ENCODE measurements around the gene APOE.

The APOE gene

GRCh38 chr19:44865196-44865767, 40.3 kb upstream of the APOE start:
- TF ChIP-seq POLR2AphosphoS5 (IDR thresholded peaks at IDR 0.05; ENCODE audit: low read depth, low read length) (no peak), TAF1 (IDR thresholded peaks at IDR 0.05; ENCODE audit: borderline replicate concordance, insufficient read depth, low read length) (no peak), FOXP2 (optimal IDR thresholded peaks at IDR 0.05; ENCODE audit: borderline replicate concordance, extremely low read depth, extremely low read length, insufficient read depth) (no peak), SIN3A (IDR thresholded peaks at IDR 0.05; ENCODE audit: borderline replicate concordance, insufficient read depth, low read length) (no peak)
- TF ChIP-seq, protein P1, sequence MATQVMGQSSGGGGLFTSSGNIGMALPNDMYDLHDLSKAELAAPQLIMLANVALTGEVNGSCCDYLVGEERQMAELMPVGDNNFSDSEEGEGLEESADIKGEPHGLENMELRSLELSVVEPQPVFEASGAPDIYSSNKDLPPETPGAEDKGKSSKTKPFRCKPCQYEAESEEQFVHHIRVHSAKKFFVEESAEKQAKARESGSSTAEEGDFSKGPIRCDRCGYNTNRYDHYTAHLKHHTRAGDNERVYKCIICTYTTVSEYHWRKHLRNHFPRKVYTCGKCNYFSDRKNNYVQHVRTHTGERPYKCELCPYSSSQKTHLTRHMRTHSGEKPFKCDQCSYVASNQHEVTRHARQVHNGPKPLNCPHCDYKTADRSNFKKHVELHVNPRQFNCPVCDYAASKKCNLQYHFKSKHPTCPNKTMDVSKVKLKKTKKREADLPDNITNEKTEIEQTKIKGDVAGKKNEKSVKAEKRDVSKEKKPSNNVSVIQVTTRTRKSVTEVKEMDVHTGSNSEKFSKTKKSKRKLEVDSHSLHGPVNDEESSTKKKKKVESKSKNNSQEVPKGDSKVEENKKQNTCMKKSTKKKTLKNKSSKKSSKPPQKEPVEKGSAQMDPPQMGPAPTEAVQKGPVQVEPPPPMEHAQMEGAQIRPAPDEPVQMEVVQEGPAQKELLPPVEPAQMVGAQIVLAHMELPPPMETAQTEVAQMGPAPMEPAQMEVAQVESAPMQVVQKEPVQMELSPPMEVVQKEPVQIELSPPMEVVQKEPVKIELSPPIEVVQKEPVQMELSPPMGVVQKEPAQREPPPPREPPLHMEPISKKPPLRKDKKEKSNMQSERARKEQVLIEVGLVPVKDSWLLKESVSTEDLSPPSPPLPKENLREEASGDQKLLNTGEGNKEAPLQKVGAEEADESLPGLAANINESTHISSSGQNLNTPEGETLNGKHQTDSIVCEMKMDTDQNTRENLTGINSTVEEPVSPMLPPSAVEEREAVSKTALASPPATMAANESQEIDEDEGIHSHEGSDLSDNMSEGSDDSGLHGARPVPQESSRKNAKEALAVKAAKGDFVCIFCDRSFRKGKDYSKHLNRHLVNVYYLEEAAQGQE (IDR thresholded peaks at IDR 0.05; ENCODE audit: insufficient read depth in 1 of 2, low read depth in 2 of 2, low read length in 2 of 2) = no peak

GRCh38 chr19:44866664-44867063, 38.9 kb upstream of the APOE start:
- TF ChIP-seq, protein P1 (IDR thresholded peaks at IDR 0.05; ENCODE audit: insufficient read depth in 1 of 2, low read depth in 2 of 2, low read length in 2 of 2) = no peak
- TF ChIP-seq TAF1 (IDR thresholded peaks at IDR 0.05; ENCODE audit: borderline replicate concordance, insufficient read depth, low read length) (no peak), POLR2AphosphoS5 (IDR thresholded peaks at IDR 0.05; ENCODE audit: low read depth, low read length) (no peak), SIN3A (IDR thresholded peaks at IDR 0.05; ENCODE audit: borderline replicate concordance, insufficient read depth, low read length) (no peak), FOXP2 (optimal IDR thresholded peaks at IDR 0.05; ENCODE audit: borderline replicate concordance, extremely low read depth, extremely low read length, insufficient read depth) (no peak)

- TF ChIP-seq SIN3A (IDR thresholded peaks at IDR 0.05; ENCODE audit: borderline replicate concordance, insufficient read depth, low read length) (no peak), TAF1 (IDR thresholded peaks at IDR 0.05; ENCODE audit: borderline replicate concordance, insufficient read depth, low read length) (no peak)
Measured at GRCh38 chr19:44867578-44867977, 38.0 kb upstream of the APOE start.

DNA sequence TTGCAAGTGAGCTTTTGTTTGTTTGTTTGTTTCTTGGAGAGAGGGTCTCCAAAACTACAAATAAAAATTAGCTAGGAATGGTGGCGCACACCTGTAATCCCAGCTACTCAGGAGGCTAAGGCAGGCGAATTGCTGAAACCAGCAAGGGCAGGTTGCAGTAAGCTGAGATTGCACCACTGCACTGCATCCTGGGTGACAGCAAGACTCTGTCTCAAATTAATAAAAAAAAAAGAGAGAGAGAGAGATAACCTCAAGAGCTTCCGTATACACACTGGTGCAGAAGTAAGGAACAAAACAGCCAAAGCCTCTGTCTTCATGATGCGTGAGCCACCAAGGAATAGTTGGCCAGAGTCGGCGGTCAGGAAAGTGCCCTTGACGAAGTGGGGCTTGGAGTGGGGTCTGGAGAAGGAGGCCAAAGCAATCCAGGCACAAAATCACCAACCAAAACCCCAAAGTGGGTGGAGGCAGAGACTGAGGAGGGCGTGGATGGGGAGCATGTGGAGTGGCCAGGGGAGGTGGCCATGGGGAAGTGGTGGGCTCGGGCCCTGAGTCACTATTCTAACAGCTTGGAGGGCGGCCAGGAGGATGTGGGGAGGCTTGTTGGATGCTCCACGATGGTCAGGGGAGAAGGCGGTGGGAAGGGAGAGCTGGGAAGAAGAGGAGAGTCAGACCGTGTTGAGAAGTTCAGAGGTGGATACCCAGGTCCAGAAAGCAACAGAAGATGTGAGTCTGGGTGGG, 35.7 kb upstream of the APOE start:
- no peak for TF ChIP-seq POLR2AphosphoS5 (IDR thresholded peaks at IDR 0.05; ENCODE audit: low read depth, low read length)
- no peak for TF ChIP-seq FOXP2 (optimal IDR thresholded peaks at IDR 0.05; ENCODE audit: borderline replicate concordance, extremely low read depth, extremely low read length, insufficient read depth)
- TF ChIP-seq, protein P1 (IDR thresholded peaks at IDR 0.05; ENCODE audit: insufficient read depth in 1 of 2, low read depth in 2 of 2, low read length in 2 of 2) = no peak
- no peak for TF ChIP-seq TAF1 (IDR thresholded peaks at IDR 0.05; ENCODE audit: borderline replicate concordance, insufficient read depth, low read length)
- TF ChIP-seq SIN3A (IDR thresholded peaks at IDR 0.05; ENCODE audit: borderline replicate concordance, insufficient read depth, low read length) = no peak

DNA sequence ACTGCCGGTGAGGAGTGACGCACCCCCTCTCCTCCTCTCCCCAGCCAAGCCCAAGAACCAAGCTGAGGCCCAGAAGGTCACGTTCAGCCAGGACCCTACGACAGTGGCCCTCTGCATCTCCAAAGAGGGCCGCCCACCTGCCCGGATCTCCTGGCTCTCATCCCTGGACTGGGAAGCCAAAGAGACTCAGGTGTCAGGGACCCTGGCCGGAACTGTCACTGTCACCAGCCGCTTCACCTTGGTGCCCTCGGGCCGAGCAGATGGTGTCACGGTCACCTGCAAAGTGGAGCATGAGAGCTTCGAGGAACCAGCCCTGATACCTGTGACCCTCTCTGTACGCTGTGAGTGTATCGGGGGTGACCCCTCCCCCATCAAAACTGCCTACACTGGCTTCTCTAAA, 33.8 kb upstream of the APOE start:
- TF ChIP-seq, protein P1 (IDR thresholded peaks at IDR 0.05; ENCODE audit: insufficient read depth in 1 of 2, low read depth in 2 of 2, low read length in 2 of 2) = no peak
- no peak for TF ChIP-seq SIN3A (IDR thresholded peaks at IDR 0.05; ENCODE audit: borderline replicate concordance, insufficient read depth, low read length)
- no peak for TF ChIP-seq POLR2AphosphoS5 (IDR thresholded peaks at IDR 0.05; ENCODE audit: low read depth, low read length)

Measured in PFSK-1 (cell line).